Upper lobe of right lung (tissue), 1 donor: Measurements from ENCODE around the gene ATP6V1C2. TPM values are rescaled to one million over a fixed set of nuclear protein-coding genes. Genes with fewer than 3 reads are reported as not detected.
"Not testable (repeated sequence)": the region's sequence is repeated elsewhere in the genome, so short reads cannot be mapped to it uniquely, and the experiment has no call there.

Experiments used
- ATAC-seq: fragments of 200-7000 bp; cut with Tn5 transposase; one replicate; pipeline ENCODE4 v1.9.1; 2020; ENCODE audit warnings: mild to moderate bottlenecking, moderate library complexity
- DNase-seq: peaks from one replicate; pipeline ENCODE4 v3.0.0-alpha.2; 2020
- H3K27ac ChIP-seq: fragments of 200-600 bp; one replicate; pipeline ENCODE4 v1.8.0; 2022
- H3K27me3 ChIP-seq: fragments of 200-600 bp; one replicate; pipeline ENCODE4 v1.8.0; 2022; ENCODE audit warnings: mild to moderate bottlenecking
- H3K36me3 ChIP-seq: fragments of 200-600 bp; one replicate; pipeline ENCODE4 v1.8.0; 2022
- H3K4me1 ChIP-seq: fragments of 200-600 bp; one replicate; pipeline ENCODE4 v1.8.0; 2022
- H3K4me3 ChIP-seq: fragments of 200-600 bp; one replicate; pipeline ENCODE4 v1.8.0; 2022; ENCODE audit warnings: mild to moderate bottlenecking
- H3K9me3 ChIP-seq: fragments of 200-600 bp; one replicate; pipeline ENCODE4 v1.8.0; 2022
- CTCF ChIP-seq: fragments of 200-600 bp; IDR thresholded peaks from one replicate; pipeline ENCODE4 v1.8.0; 2022; ENCODE audit warnings: antibody characterized with exemption
- intact Hi-C: fragments of 100-400 bp; cut with DNase I; formaldehyde crosslinking; loops from one replicate; pipeline ENCODE4 v1.11.0; 2022
- total RNA-seq: library from RNA; stranded (reverse); fragmentation: NEBNext Ultra II Directional; extraction: Animal tissue kit (Norgen Biotek cat#: 25700); gene quantifications from one replicate; pipeline ENCODE4 v1.2.1, GENCODE V29; 2021
- donor health status: DM: no; HTN: yes; CAD: no; lungs with severe emphysema.

ATP6V1C2 gene
- total RNA-seq, 1 donor from 2014 or later: not detected

GRCh38 chr2:10806543-10806942 is 85.1 kb downstream of the ATP6V1C2 start:
- ATAC-seq: no peak
- Histone ChIP-seq H3K36me3 (peaks cover 9% of the 10 kb centered on the region), H3K27ac (no peak overlapping the region), H3K4me1 (peaks cover 31% of the 10 kb centered on the region), H3K4me3 (no peak overlapping the region), H3K9me3 (no peaks in the 10 kb centered on the region), H3K27me3 (no peaks in the 10 kb centered on the region)
- no peak for TF ChIP-seq CTCF
- intact Hi-C loops: no loop called here
- no peak for DNase-seq

GRCh38 chr2:10810202-10811161 is 89.1 kb downstream of the ATP6V1C2 start:
- H3K27ac ChIP-seq: no peak overlapping the region
- peaks cover 36% of the 10 kb centered on the region for H3K4me1 ChIP-seq
- DNase-seq: no peak
- no peaks in the 10 kb centered on the region for H3K9me3 ChIP-seq
- no peaks in the 10 kb centered on the region for H3K36me3 ChIP-seq
- H3K4me3 ChIP-seq: peak overlapping the region; percentile 73
- intact Hi-C loops: no loop called here
- no peak for ATAC-seq
- no peaks in the 10 kb centered on the region for H3K27me3 ChIP-seq
- no peak for TF ChIP-seq CTCF

- H3K27me3 ChIP-seq: no peaks in the 10 kb centered on the region
- DNase-seq (no peak), ATAC-seq (no peak)
- peak overlapping the region; percentile 89 for H3K27ac ChIP-seq
- no peak for TF ChIP-seq CTCF
- intact Hi-C loops: no loop called here
- no peaks in the 10 kb centered on the region for H3K36me3 ChIP-seq
- peaks cover 36% of the 10 kb centered on the region for H3K4me1 ChIP-seq
- H3K4me3 ChIP-seq: peak overlapping the region; percentile 73
- H3K9me3 ChIP-seq: no peaks in the 10 kb centered on the region
These were observed 90.1 kb downstream of the ATP6V1C2 start for GRCh38 chr2:10811517-10811916.

- H3K36me3 ChIP-seq: no peaks in the 10 kb centered on the region
- H3K4me1 ChIP-seq: peaks cover 35% of the 10 kb centered on the region
- H3K27me3 ChIP-seq: no peaks in the 10 kb centered on the region
- no peak for TF ChIP-seq CTCF
- H3K27ac ChIP-seq: peak within 1 kb of the TSS; percentile 89
- no peaks in the 10 kb centered on the region for H3K9me3 ChIP-seq
- ATAC-seq: peak; percentile 99
- intact Hi-C loops: no loop called here
- peak; percentile 98 for DNase-seq
- H3K4me3 ChIP-seq: peak within 1 kb of the TSS; percentile 73
These were observed 91.1 kb downstream of the ATP6V1C2 start, which contains the start of gene PDIA6 for GRCh38 chr2:10812362-10813162. TSS of gene PDIA6 (minus strand) at chr2:10812785. CDS start at chr2:10812696, 89 bp downstream.

GRCh38 chr2:10813163-10814138 is 92.0 kb downstream of the ATP6V1C2 start:
- H3K4me3 ChIP-seq: peak overlapping the region; percentile 73
- H3K9me3 ChIP-seq, H3K36me3 ChIP-seq, H3K27me3 ChIP-seq, DNase-seq, intact Hi-C loops, ATAC-seq: not testable (repeated sequence)
- H3K27ac ChIP-seq: peak overlapping the region; percentile 73
- peaks cover 27% of the 10 kb centered on the region for H3K4me1 ChIP-seq
